ENCODE measurements around the gene DDO.

DDO gene, protein sequence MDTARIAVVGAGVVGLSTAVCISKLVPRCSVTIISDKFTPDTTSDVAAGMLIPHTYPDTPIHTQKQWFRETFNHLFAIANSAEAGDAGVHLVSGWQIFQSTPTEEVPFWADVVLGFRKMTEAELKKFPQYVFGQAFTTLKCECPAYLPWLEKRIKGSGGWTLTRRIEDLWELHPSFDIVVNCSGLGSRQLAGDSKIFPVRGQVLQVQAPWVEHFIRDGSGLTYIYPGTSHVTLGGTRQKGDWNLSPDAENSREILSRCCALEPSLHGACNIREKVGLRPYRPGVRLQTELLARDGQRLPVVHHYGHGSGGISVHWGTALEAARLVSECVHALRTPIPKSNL

DNA sequence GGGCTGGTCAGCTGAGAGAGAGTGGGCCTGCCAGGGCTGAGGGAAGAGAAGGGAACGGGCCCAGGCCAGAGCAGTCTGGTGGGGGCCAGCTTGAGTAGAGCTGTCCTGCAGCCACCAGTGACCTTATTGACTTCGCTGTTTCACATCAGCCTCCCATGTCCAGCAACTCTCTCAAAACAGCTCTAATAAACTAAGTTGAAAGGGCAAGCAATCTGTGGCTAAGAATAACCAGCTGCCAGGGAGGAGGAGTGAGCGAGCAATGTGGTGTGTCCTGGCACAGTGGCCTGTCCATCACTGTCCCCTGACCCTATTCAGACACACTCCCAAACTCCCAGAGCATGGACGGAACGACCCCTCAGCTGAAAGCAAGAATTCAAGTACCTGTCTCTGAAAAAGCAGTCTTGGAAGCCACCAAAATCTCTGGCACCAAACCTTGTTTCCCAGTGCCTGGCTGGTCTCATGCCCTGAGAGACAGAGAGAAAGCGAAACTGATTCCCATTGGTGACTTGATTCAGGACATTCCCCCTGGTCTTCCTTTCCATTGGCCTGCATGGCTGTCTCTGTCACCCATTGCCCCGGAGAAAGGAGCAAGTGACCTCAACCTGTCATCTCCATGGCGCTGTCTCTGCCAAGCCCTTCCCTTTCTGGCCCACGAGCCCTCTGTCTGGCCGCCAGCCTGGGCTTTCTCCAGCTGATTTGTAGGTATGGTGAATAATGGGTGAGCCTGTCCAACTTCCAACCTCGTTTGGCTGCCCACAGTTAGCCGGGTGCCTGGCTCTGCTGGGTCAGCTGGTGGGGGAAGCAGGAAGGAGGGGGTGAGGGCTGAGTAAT is at the start of gene DDO:
TSS of gene DDO (minus strand) at position 490 of the 831 bp plus-strand sequence. CDS start 2,113 bp downstream, outside the sequence.
- DNase-seq, result peak; percentile 84

- no peak for DNase-seq
Observed at GRCh38 chr6:110462884-110463481, 47.6 kb upstream of the DDO start.

DNA sequence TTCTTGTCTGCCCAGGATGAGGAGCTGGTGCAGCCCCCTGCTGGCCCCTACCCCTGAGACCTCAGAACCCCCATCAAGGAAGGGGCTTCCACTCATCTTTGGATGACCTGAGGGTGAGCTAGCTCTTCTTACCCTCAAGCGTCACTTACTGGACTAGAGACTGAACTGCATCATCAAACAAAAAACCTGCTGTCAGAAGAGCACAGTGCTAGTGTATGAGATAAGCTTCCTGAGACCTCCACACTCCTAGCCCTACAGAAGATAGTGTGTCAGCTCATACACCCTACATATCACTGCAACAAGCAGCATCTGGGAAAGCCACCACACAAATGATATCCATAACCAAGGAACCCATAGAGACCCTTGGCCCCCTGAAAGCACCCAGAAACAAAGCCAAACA is 46.0 kb upstream of the DDO start:
- no peak for DNase-seq

GRCh38 chr6:110459137-110459536 is 43.8 kb upstream of the DDO start:
- DNase-seq, result no peak

- no peak for DNase-seq
Observed at GRCh38 chr6:110458476-110458875, 43.1 kb upstream of the DDO start.

DNA sequence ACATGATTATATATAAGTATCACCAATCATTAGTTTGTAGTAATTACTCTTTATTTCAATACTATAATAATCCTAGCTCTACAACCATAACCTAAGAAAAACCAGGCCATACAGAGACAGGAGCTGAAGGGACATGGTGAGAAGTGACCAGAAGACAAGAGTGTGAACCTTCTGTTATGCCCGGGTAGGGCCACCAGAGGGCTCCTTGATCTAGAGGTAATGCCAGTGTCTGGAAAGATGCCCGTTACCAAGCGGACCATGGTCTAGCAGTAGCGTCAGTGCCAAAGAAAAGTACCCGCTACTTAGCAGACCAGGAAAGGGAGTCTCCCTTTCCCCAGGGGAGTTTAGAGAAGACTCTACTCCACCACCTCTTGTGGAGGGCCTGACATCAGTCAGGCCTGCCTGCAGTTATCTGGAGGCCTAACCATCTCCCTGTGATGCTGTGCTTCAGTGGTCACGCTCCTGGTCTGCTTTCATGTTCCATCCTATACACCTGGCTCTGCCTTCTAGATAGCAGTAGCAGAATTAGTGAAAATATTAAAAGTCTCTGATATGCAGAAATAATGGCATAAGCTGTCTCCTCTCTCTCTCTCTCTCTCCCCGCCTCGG is 42.3 kb upstream of the DDO start:
- DNase-seq, result peak; percentile 8

DNA sequence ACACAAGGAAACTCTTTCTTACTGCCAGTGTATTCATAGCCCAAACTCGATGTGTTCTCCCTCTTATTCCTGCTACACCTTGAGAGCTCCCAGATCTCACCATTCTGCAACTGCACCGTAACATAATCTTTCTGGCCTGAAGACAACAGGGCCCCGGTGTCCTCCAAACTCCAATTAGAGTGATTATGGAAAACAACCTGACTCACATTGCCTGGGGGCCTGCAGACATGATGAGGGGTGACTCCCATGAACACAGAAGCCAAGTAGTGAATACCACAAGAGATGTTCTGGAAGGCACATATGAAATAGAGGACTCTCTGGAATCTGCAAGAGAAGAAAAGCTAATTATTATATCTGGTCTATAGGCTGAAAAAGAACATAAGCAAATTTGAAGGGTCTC is 41.3 kb upstream of the DDO start:
- no peak for DNase-seq

- no peak for DNase-seq
Observed at GRCh38 chr6:110449541-110449895, 34.1 kb upstream of the DDO start.

GRCh38 chr6:110448846-110449540 is 33.6 kb upstream of the DDO start:
- DNase-seq, result no peak

DNA sequence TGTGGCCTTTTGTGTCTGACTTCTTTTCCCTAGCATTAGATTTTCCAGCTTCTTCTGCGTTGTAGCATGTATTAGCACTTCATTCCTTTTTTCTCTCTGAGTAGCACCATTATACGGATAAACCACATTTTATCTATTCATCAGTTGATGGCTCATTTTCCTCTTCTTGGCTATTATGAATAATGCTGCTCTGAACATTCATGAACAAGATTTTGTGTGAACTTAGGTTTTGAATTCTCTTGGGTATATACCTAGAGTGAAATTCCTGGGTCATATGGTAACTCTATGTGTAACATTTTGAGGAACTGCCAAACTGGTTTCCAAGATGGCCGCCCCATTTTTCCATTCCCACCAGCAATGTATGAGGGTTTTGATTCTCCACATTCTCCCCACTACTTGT is 32.4 kb upstream of the DDO start:
- no peak for DNase-seq

DNA sequence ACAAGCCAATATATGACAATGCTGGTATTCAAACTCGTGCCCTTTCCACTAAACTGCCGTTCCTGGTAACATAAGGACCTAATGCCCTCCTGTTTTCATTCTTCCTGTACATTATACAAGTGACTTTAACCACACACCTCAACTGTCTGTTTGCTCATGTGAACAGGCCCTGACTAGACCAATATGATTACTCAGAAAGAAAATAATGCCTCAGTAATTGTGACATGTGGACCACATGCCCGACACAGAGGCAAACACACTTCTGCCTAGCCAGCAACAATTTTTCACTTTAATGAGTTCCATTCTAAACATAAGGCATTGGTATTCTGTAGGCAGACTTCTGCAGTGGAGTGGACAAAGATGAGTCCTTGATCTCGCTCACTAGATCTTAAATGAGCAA is 31.0 kb upstream of the DDO start:
- DNase-seq, result no peak

GRCh38 chr6:110440026-110440425 is 24.7 kb upstream of the DDO start:
- DNase-seq, result no peak

GRCh38 chr6:110439356-110439755 is 24.0 kb upstream of the DDO start:
- no peak for DNase-seq

DNA sequence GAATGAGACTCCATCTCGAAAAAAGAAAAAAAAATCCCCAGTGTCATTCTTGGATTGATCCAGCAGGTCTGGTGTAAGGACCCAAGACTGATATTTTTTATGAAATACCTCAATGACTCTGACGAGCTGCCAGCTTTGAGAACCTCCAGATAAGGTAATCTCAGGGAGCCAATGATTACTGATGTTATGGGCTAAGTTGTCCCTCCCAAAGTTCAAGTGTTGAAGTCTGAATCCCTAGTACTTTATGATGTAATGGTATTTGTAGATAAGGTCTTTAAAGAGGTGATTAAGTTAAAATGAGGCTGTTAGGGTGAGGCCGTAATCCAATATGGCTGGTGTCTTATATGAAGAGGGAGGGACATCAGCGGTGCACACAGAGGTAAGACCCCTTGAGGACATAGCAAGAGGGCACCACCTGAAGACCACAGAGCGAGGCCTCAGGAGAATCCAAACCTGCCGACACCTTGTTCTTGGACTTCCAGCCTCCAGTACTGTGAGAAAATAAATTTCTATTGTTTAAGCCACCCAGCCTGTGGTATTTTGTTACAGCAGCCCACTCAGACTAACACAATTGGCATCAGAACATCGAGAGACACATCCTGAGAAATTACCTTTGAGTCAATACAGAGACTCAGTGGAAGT is 19.7 kb upstream of the DDO start:
- no peak for DNase-seq

GRCh38 chr6:110432285-110432900 is 17.0 kb upstream of the DDO start:
- no peak for DNase-seq

DNA sequence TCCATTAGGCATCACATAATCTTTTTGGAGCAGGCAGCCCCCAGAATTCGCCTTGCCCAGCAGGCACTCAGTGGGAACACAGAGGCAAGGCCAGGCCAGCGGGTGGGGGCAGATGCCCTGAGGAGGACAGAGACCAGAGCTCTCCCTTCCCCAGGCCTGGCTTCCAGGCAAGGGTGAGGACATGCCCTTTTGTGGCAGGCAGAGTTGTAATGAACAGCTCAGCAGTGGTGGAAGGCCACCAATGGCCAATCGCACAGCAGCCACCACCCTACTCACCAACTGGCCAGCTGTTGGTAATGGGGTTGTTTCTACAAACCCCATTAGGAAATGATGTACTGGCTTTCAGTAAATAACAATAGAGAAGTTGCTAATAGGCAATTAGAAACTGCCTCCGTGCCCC is 15.4 kb upstream of the DDO start:
- no peak for DNase-seq

GRCh38 chr6:110430236-110430635 is 14.9 kb upstream of the DDO start:
- DNase-seq, result no peak

- no peak for DNase-seq
Observed at GRCh38 chr6:110428153-110428552, 12.8 kb upstream of the DDO start.

GRCh38 chr6:110425816-110426215 is 10.4 kb upstream of the DDO start:
- no peak for DNase-seq

DNA sequence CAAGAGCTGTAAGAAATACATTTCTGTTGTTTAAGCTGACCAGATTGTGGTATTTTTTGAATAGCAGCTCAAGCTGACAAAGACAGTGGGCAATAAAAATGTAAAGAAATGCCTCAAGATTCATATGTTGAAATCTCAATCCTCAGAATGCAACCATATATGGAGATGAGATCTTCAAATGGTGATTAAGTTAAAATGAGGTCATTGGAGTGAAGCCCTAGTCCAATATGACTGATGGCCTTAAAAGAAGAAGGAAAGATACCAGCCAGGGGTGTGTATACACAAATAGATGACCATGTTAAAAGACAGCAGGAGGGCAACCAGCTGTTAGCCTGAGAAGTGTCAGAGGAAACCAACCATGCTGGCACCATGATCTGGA is 7.1 kb upstream of the DDO start:
- DNase-seq, result no peak

DNA sequence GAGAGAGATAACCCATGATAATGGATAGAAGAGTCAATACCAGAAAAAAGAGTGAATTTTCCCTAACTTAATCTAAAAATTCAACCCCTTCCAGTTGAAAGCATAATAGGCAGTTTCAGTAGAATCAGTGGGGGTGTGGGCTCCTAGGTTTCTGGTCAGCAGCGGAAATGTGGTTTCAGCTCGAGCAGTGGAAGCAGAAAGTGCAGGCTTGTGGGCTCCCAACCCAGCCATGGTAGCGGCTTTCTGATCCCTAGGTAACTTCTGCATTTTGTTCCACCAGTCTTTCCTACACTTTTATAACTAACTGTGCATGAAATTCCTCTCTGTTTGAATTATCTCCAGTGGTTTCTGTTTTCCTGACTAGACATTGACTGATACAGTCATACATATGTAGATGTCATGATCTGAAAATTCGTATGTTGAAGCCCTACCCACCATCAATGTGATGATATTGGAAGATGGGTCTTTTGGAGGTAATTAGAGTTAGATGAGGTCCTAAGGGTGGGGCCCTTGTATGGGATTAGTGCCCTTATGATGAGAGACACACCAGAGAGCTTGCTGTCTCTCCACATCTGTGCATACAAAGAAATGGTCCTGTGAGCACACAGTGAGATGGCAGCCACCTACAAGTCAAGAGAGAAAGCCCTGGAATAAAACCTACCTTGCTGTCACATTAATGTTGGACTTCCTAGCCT is 6.5 kb upstream of the DDO start:
- DNase-seq, result no peak
